K562 (cell line): Measurements from ENCODE around the gene FAM78B. TPM values are rescaled to one million over a fixed set of nuclear protein-coding genes. Genes with fewer than 3 reads are reported as not detected.

Source experiments
- ATAC-seq: fragments of 200-7000 bp; cut with Tn5 transposase; 3 replicates; pipeline ENCODE4 v1.9.1; 2020; ENCODE audit warnings: moderate library complexity
- BruUV-seq: library from RNA; stranded (reverse); fragments of 400-500 nt; replicated peaks from 2 replicates; lab custom pipeline; 2021; lab: Mats Ljungman, UMichigan
- CTCF ChIA-PET: fragments of 300-600 bp; formaldehyde crosslinking; extraction: SDS; loops from one replicate; lab custom pipeline; 2021; ENCODE audit warnings: low intra/inter-chr PET ratio; lab: Yijun Ruan, JAX
- POLR2A ChIA-PET: fragments of 300-600, 350-650 bp; sonication (Branson Sonifier 250); formaldehyde crosslinking; extraction: SDS; loops from one replicate; lab custom pipeline; 2021; ENCODE audit warnings: antibody characterized with exemption, inconsistent platforms; lab: Yijun Ruan, JAX
- DNase-seq, 4 experiments: peaks; one replicate each; pipeline versions ENCODE4 v3.0.0 to v3.0.0-alpha.2; 2011 to 2018; ENCODE audit warnings: low spot score in 3 of 4, mixed read lengths in 3 of 4; ENCODE audit errors: extremely low read depth in 1 of 4
- FAIRE-seq: peaks from 2 replicates; lab custom pipeline; 2011; peaks lifted over from hg19 to GRCh38; lab: Jason Lieb, UNC
- H2AFZ ChIP-seq: 2 replicates; pipeline ENCODE4 v1.6.0; 2011; ENCODE audit warnings: low read depth, low read length, control low read depth, inconsistent platforms
- H3K27ac ChIP-seq: fragments of 200-600 bp; 3 replicates; pipeline ENCODE4 v1.8.0; 2011; ENCODE audit warnings: low read depth, mild to moderate bottlenecking, control low read depth, inconsistent platforms, low read length, moderate library complexity, mixed read lengths; ENCODE audit errors: extremely low read depth
- H3K27me3 ChIP-seq, 2 experiments: fragments of 300-600 bp in 1 of 2; 2 replicates in 1 of 2; 3 replicates in 1 of 2; pipeline versions ENCODE4 v1.6.0 to v1.8.0; 2011; ENCODE audit warnings: inconsistent platforms in 2 of 2, low read length in 2 of 2, mild to moderate bottlenecking in 1 of 2, mixed read lengths in 1 of 2, moderate library complexity in 1 of 2; ENCODE audit not compliant: control insufficient read depth in 2 of 2, insufficient read depth in 2 of 2
- H3K36me3 ChIP-seq: fragments of 300-600 bp; 3 replicates; pipeline ENCODE4 v1.8.0; 2011; ENCODE audit warnings: mild to moderate bottlenecking, low read length, inconsistent platforms; ENCODE audit not compliant: control insufficient read depth, insufficient read depth
- H3K4me1 ChIP-seq, 2 experiments: fragments of 200-600 bp in 1 of 2; replicated peaks in 1 of 2; 2 replicates in 1 of 2; 3 replicates in 1 of 2; pipeline versions ENCODE4 v1.5.1 to v1.8.0; 2011; ENCODE audit warnings: inconsistent platforms in 2 of 2, low read length in 2 of 2, mild to moderate bottlenecking in 1 of 2, mixed read lengths in 1 of 2, moderate library complexity in 1 of 2; ENCODE audit not compliant: control insufficient read depth in 2 of 2, insufficient read depth in 2 of 2
- H3K4me2 ChIP-seq: 2 replicates; pipeline ENCODE4 v1.6.1; 2011; ENCODE audit warnings: low read length, control low read depth, inconsistent platforms, mixed read lengths; ENCODE audit not compliant: insufficient read depth
- H3K4me3 ChIP-seq: fragments of 200-600 bp; sonication (generic), shearing (Covaris generic); 2 replicates; pipeline ENCODE4 v1.5.1; 2016; ENCODE audit warnings: control low read depth, inconsistent platforms
- H3K79me2 ChIP-seq: fragments of 200-600 bp; 3 replicates; pipeline ENCODE4 v1.8.0; 2011; ENCODE audit warnings: low read length, inconsistent platforms; ENCODE audit not compliant: control insufficient read depth, insufficient read depth
- H3K9ac ChIP-seq, 2 experiments: 2 replicates each; pipeline versions ENCODE4 v1.6.0 to v1.6.1; 2011; ENCODE audit warnings: low read depth in 2 of 2, low read length in 2 of 2, control low read depth in 1 of 2, inconsistent platforms in 1 of 2, mild to moderate bottlenecking in 1 of 2, mixed read lengths in 1 of 2; ENCODE audit not compliant: insufficient read depth in 1 of 2
- H3K9me1 ChIP-seq: one replicate; pipeline ENCODE4 v1.6.0; 2011; ENCODE audit warnings: inconsistent platforms, mild to moderate bottlenecking, low read length, moderate library complexity; ENCODE audit not compliant: control insufficient read depth, insufficient read depth
- H3K9me3 ChIP-seq: replicated peaks from 2 replicates; pipeline ENCODE4 v1.5.1; 2011; ENCODE audit warnings: low read depth, low read length, inconsistent platforms; ENCODE audit not compliant: control insufficient read depth, insufficient read depth
- H4K20me1 ChIP-seq: replicated peaks from 2 replicates; pipeline ENCODE4 v1.6.1; 2011; ENCODE audit warnings: low read length, inconsistent platforms, mixed read lengths; ENCODE audit not compliant: control insufficient read depth, insufficient read depth
- CBFA2T3 ChIP-seq: fragments of 450-650 bp; IDR thresholded peaks from 2 replicates; pipeline ENCODE4 v1.6.1; 2017
- KLF10 ChIP-seq: fragments of 250-450 bp; sonication (Bioruptor Pico); IDR thresholded peaks from 2 replicates; pipeline ENCODE4 v1.6.1; 2021; ENCODE audit warnings: matching md5 sums
- MLX ChIP-seq, 2 experiments: fragments of 450-650 bp in 1 of 2; sonication (generic) in 1 of 2; formaldehyde crosslinking; conservative IDR thresholded peaks; 2 replicates each; pipeline versions ENCODE4 v1.4.0 to v1.8.1; 2020 to 2022; ENCODE audit warnings: mild to moderate bottlenecking in 1 of 2, missing genetic modification reagents in 1 of 2
- NFXL1 ChIP-seq: fragments of 450-650 bp; formaldehyde crosslinking; IDR thresholded peaks from 2 replicates; pipeline ENCODE4 v1.4.0; 2021; ENCODE audit warnings: mild to moderate bottlenecking
- NRF1 ChIP-seq, 2 experiments: fragments of 450-650 bp; IDR thresholded peaks in 1 of 2; conservative IDR thresholded peaks in 1 of 2; 2 replicates each; pipeline ENCODE4 v1.6.1; 2014; ENCODE audit warnings: mild to moderate bottlenecking in 2 of 2
- ZBTB5 ChIP-seq: fragments of 450-650 bp; IDR thresholded peaks from 2 replicates; pipeline ENCODE4 v1.6.1; 2017; ENCODE audit warnings: antibody characterized with exemption
- WGBS: fragments of 100-300 bp; shearing (Covaris generic); methylation state at CpG from one replicate; pipeline ENCODE4 v1.1.6; 2016; ENCODE audit warnings: low coverage, mixed read lengths; ENCODE audit not compliant: insufficient coverage; ENCODE audit errors: missing lambda C conversion rate; 5-methylcytosine and 5-hydroxymethylcytosine counted together
- in situ Hi-C: fragments of 300-500 bp; cut with MboI; formaldehyde crosslinking; loops from 4 replicates; pipeline ENCODE4 v1.15.0; 2018; ENCODE audit warnings: inconsistent platforms, mixed read lengths
- intact Hi-C: fragments of 100-400 bp; cut with micrococcal nuclease; formaldehyde crosslinking; loops from 2 replicates; pipeline ENCODE4 v1.14.2; 2022
- polyA plus RNA-seq, 8 experiments: library from polyadenylated mRNA; depleted of rRNA in 4 of 8; stranded (reverse) in 5 of 8; unstranded in 3 of 8; fragments of >200 nt; fragmentation: Nextera tagmentation in 2 of 8; fragmentation: Illumina TruSeq in 1 of 8; extraction: Ambion mirVana in 2 of 8; extraction: Trizol in 1 of 8; gene quantifications; 2 replicates each; pipeline versions ENCODE4 v1.2.1 to v1.2.3, GENCODE V29; 2011 to 2014; ENCODE audit warnings: inconsistent platforms in 1 of 8, missing spikeins in 1 of 8
- total RNA-seq, 7 experiments: library from RNA; depleted of rRNA in 6 of 7; stranded (reverse); fragments of >200 nt in 6 of 7; fragmentation: Illumina TruSeq in 2 of 7; extraction: Trizol in 2 of 7; gene quantifications; 2 replicates each; pipeline versions ENCODE4 v1.2.1 to v1.2.3, GENCODE V29; 2011 to 2021; ENCODE audit warnings: low replicate concordance in 1 of 7

The FAM78B gene
- total and polyA plus RNA-seq, 9 of the 15 experiments (the other 6 are each of a cell fraction or from before 2014, with no cell fraction given): 0.04 to 0.43 (median 0.29) TPM; not detected in 1

- intact Hi-C loops: no loop called here
- Histone ChIP-seq H3K4me1 (no peaks in the 10 kb centered on the region; a peak in 1 of 5 replicates), H2AFZ (no peak overlapping the region), H3K4me3 (no peak overlapping the region), H3K4me2 (no peak overlapping the region), H3K27ac (no peak overlapping the region), H3K27me3 (no peaks in the 10 kb centered on the region), H3K9ac (no peak overlapping the region), H3K9me1 (no peaks in the 10 kb centered on the region), H4K20me1 (no peaks in the 10 kb centered on the region), H3K36me3 (no peaks in the 10 kb centered on the region), H3K9me3 (no peaks in the 10 kb centered on the region), H3K79me2 (no peaks in the 10 kb centered on the region)
- WGBS: 0% methylated on average over 1 of the region's 1 CpG
- no TSS peak for BruUV-seq
- in situ Hi-C loops: loop anchor here (25.0 kb wide), 1 partner anchor 1490 kb away; no protein-coding TSS in a partner anchor
- ChIA-PET CTCF (no interaction called here), POLR2A (interaction anchor here (1.1 kb wide), 2 partner anchors 62 to 245 kb away, joined by 3 read pairs; no protein-coding TSS in a partner anchor)
- peak; percentile 5; the same call in 1 of the 2 replicates for TF ChIP-seq CBFA2T3
- TF ChIP-seq MLX (CRISPR knock-in tag; conservative IDR thresholded peaks at IDR 0.05): no peak
- no peak for TF ChIP-seq ZBTB5
- TF ChIP-seq NRF1 (conservative IDR thresholded peaks at IDR 0.05 in 1 of 2, IDR thresholded peaks at IDR 0.05 in 1 of 2): no peak
- no peak for TF ChIP-seq NFXL1 (CRISPR knock-in tag)
- no peak for TF ChIP-seq KLF10 (CRISPR knock-in tag)
- ATAC-seq (no peak), FAIRE-seq (no peak), DNase-seq (no peak)
These were observed 30.8 kb upstream of the FAM78B start for GRCh38 chr1:166197597-166197996.
